SH-SY5Y (cell line): ENCODE data around the gene CCDC32.

Experiments used
- GATA2 ChIP-seq: IDR thresholded peaks from 2 replicates; pipeline ENCODE4 v1.6.1; 2011; ENCODE audit warnings: mild to moderate bottlenecking, low read depth, low read length
- GATA3 ChIP-seq: IDR thresholded peaks from 2 replicates; pipeline ENCODE4 v1.6.1; 2011; ENCODE audit warnings: low read depth, mild to moderate bottlenecking, low read length, moderate library complexity

- TF ChIP-seq GATA2 (no peak), GATA3 (no peak)
These were observed at the start of gene CCDC32 for GRCh38 chr15:40564591-40565332.
